Thyroid gland (tissue), 4 donors: Measurements from ENCODE around the gene CFL1. TPM values are rescaled to one million over a fixed set of nuclear protein-coding genes. Genes with fewer than 3 reads are reported as not detected.

Source experiments
- DNase-seq, 2 donors: peaks; one replicate each; pipeline ENCODE4 v3.0.0-alpha.2; 2019
- H3K27ac ChIP-seq, 3 donors: fragments of 200-600 bp; sonication (generic); 1 replicate in 2 of 3; 2 replicates in 1 of 3; pipeline ENCODE4 v1.5.1; 2016 to 2019; ENCODE audit warnings: mild to moderate bottlenecking in 1 of 3, moderate library complexity in 1 of 3
- H3K27me3 ChIP-seq: fragments of 200-600 bp; sonication (generic); one replicate; pipeline ENCODE4 v1.5.1; 2019
- H3K36me3 ChIP-seq, 2 donors: fragments of 200-600 bp; sonication (generic); one replicate each; pipeline ENCODE4 v1.5.1; 2016 to 2019
- H3K4me1 ChIP-seq, 2 donors: fragments of 200-600 bp; sonication (generic); one replicate each; pipeline ENCODE4 v1.5.1; 2017 to 2019
- H3K4me3 ChIP-seq, 3 donors: fragments of 200-600 bp; sonication (generic); replicated peaks in 1 of 3; 1 replicate in 2 of 3; 2 replicates in 1 of 3; pipeline ENCODE4 v1.5.1; 2016; ENCODE audit warnings: mild to moderate bottlenecking in 1 of 3
- H3K9me3 ChIP-seq: fragments of 200-600 bp; sonication (generic); one replicate; pipeline ENCODE4 v1.5.1; 2017
- POLR2A ChIP-seq, 2 donors: fragments of 450-650 bp; IDR thresholded peaks; one replicate each; pipeline ENCODE4 v1.6.1; 2017; ENCODE audit warnings: antibody characterized with exemption in 2 of 2, mild to moderate bottlenecking in 2 of 2, moderate library complexity in 1 of 2
- WGBS, 2 donors: methylation state at CpG; one replicate each; pipeline ENCODE4 v1.1.5; 2017; 5-methylcytosine and 5-hydroxymethylcytosine counted together
- intact Hi-C: fragments of 100-400 bp; cut with DNase I; formaldehyde crosslinking; loops from one replicate; pipeline ENCODE4 v1.15.1; 2023
- total RNA-seq, 4 donors: library from RNA; depleted of rRNA; stranded (reverse); fragments of >200 nt; gene quantifications; one replicate each; pipeline ENCODE4 v1.2.3, GENCODE V29; 2016
- TF ChIP-seq, protein P1 (sequence below), 6 experiments: fragments of 200-600 bp in 3 of 6; fragments of 450-650 bp in 3 of 6; sonication (generic) in 3 of 6; IDR thresholded peaks; one replicate each; pipeline ENCODE4 v1.5.1; 2016 to 2019; ENCODE audit warnings: antibody characterized with exemption in 6 of 6, mild to moderate bottlenecking in 2 of 6, inconsistent platforms in 1 of 6, moderate library complexity in 1 of 6

CFL1 gene
- total RNA-seq, 4 donors from 2014 or later, result 330 to 581 (median 494) TPM

DNA sequence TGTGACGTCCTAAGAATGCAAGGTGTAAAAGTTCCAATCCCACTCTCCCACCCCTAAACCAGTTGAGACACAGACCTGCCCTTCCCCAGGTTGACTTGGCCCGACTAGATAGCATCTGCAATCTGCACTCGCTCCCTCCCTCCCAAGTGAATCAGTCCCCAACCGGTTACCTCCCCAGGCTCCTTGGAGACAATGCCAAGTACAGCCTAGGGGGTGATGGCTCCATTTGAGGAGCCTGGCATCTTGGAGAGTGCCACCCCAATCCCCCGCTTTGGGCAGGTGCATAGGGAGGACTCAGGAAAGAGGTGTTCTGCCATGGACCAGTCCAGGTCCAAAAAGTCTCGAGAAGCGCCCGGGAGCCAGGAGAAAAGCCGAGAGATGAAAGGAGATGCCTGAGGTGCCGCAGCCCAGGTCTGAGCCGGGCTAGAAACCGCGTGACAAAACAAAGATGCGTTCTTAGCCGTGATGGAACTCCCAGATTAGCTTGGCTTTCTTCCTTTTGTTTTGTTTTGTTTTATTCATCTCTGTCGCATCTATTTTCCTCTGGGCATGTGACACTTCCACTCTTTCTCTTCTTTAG lies 42.9 kb downstream of the CFL1 start:
- WGBS, 2 donors, result 87 to 88% methylated on average over 16 of the region's 16 CpGs
- intact Hi-C loops, result loop anchor here (2.0 to 5.0 kb wide), 2 partner anchors 36 to 98 kb away; no protein-coding TSS in a partner anchor
- no peaks in the 10 kb centered on the region for H3K27me3 ChIP-seq

DNA sequence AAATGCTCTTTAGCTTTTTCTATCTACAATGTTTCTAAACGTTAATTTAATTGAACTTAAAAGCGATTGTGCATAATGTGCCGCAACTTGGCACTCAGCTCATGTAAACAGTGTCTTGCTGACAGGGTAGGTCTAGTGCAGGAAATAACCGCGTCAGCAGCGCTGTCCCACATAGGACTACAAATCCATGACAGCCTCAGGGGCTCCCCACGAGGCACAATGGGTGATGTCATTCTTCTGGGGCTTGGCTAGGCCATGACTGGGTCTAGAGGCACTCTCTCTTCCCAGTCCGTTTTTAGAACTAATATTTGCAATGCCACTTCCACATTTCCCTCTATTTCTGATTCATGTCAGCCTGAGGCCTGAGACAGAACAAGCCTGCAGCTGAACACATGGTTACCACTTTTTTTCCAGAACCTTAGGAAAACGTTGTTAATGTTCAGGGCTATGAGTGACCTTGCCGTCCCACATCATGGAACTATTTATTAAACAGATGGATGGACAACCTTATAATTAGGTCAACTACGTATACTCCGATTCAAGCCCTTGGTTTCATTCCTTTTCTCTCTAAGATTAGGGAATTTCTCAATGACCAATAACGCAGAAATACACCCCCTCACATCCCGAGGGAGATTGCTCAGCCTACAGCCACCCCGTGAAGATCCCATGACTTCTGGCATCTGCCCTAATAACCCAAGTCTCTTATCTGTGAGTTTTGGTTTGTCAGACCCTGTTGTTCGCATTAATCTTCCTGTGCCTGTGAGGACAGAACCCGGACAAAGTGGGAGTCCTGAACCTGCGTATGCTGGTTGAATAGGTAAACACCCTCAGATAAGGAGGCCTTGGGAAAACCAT lies 43.6 kb downstream of the CFL1 start:
- H3K4me1 ChIP-seq, result peaks cover 4 to 9% of the 10 kb centered on the region in 2 donors
- no peaks in the 10 kb centered on the region for H3K36me3 ChIP-seq
- no peak for DNase-seq
- WGBS, 2 donors, result 74 to 81% methylated on average over 17 to 18 of the region's 18 CpGs
- H3K4me3 ChIP-seq, result no peak overlapping the region
- intact Hi-C loops, result loop anchor here (2.0 kb wide), 1 partner anchor 36 kb away; no protein-coding TSS in a partner anchor
- TF ChIP-seq POLR2A (IDR thresholded peaks at IDR 0.05), result no peak
- TF ChIP-seq, protein P1, sequence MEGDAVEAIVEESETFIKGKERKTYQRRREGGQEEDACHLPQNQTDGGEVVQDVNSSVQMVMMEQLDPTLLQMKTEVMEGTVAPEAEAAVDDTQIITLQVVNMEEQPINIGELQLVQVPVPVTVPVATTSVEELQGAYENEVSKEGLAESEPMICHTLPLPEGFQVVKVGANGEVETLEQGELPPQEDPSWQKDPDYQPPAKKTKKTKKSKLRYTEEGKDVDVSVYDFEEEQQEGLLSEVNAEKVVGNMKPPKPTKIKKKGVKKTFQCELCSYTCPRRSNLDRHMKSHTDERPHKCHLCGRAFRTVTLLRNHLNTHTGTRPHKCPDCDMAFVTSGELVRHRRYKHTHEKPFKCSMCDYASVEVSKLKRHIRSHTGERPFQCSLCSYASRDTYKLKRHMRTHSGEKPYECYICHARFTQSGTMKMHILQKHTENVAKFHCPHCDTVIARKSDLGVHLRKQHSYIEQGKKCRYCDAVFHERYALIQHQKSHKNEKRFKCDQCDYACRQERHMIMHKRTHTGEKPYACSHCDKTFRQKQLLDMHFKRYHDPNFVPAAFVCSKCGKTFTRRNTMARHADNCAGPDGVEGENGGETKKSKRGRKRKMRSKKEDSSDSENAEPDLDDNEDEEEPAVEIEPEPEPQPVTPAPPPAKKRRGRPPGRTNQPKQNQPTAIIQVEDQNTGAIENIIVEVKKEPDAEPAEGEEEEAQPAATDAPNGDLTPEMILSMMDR (IDR thresholded peaks at IDR 0.05), result no peak
- no peak overlapping the region for H3K27ac ChIP-seq
- H3K27me3 ChIP-seq, result no peaks in the 10 kb centered on the region
- H3K9me3 ChIP-seq, result no peaks in the 10 kb centered on the region

More for the DNA sequence above, 42.9 kb downstream of the CFL1 start:
- no peaks in the 10 kb centered on the region for H3K36me3 ChIP-seq
- no peak overlapping the region for H3K4me3 ChIP-seq
- H3K4me1 ChIP-seq, result peaks cover 4 to 9% of the 10 kb centered on the region in 2 donors
- DNase-seq, result no peak
- TF ChIP-seq, protein P1 (IDR thresholded peaks at IDR 0.05), result no peak
- TF ChIP-seq POLR2A (IDR thresholded peaks at IDR 0.05), result no peak
- no peaks in the 10 kb centered on the region for H3K9me3 ChIP-seq
- no peak overlapping the region for H3K27ac ChIP-seq

DNA sequence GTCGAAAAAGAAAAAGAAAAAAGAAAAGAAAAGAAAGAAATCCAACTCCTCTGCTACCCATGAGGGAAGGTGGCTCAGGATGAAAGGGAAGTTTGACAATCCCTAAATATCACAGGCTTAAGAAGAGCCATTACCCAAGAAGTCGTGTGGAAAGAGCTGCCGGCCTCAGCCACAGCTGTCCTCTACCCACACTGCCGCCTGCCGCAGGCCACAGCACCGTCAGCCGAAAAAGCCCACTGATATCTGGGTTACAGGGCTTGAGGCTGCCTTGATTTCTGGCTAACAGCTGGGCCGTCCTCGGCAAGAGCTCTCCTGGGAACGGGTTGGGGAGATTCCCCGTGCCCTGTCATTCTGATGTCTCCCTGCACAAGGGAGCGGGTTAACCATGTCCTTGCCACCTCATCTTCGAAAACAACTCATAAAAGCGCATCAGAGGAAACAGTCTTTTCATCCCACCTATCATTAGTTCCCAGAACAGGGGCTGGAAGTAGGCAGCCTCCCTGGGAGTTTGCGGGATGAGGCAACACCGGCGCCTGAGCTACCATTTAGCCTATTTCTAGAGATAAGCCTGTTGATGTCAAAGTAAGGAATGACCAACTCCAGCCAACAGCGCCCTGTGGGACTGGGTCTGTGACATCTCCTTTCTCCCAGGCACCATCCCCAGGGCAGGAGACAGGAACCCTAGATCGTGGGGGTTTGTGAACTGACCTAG lies 46.1 kb downstream of the CFL1 start:
- Histone ChIP-seq H3K27ac (no peak overlapping the region), H3K4me1 (peaks cover 2 to 3% of the 10 kb centered on the region in 2 donors), H3K36me3 (no peaks in the 10 kb centered on the region), H3K4me3 (no peak overlapping the region), H3K27me3 (no peaks in the 10 kb centered on the region), H3K9me3 (no peaks in the 10 kb centered on the region)
- WGBS, 2 donors, result 61 to 72% methylated on average over 19 of the region's 19 CpGs
- no peak for TF ChIP-seq POLR2A (IDR thresholded peaks at IDR 0.05)
- TF ChIP-seq, protein P1 (IDR thresholded peaks at IDR 0.05), result no peak
- DNase-seq, result no peak
- intact Hi-C loops, result no loop called here

DNA sequence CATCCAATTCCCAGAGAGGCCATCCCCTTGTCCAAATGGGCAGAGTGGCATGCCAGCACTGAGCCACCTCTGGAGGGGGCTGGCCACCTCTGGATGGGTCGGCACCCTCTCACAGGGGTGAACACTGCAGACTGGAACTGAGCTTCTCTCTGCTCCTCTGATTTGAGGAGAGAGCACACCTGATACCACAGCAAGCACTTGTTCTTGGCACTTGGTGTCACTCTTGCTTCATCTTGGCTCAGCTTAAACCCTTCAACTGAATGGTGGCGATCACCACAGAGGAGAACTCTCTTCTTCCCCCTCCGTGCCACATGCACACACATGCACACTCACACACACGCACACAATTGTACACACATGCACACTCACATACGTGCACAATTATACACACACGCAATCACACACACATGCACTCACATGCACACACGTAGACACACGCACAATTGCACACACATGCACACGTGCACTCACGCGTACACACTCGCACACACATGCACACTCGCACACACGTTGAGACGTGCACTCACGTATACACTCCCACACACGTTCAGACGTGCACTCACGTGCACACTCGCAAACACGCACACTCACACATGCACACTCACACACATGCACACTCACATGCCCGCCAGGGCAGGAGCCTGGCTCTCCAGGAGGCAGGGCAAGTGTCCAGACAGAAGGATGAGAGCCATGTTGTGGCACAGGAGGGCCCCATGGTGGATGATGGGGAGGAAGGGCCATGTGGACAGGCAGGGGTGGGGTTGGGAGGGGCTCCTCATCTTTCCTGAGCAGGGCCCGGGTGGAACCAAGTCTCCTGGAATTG lies 47.7 kb downstream of the CFL1 start:
- DNase-seq, result no peak
- no peak overlapping the region for H3K4me3 ChIP-seq
- intact Hi-C loops, result no loop called here
- 83% methylated on average over 23 of the region's 23 CpGs for WGBS, 2 donors
- no peaks in the 10 kb centered on the region for H3K36me3 ChIP-seq
- no peaks in the 10 kb centered on the region for H3K9me3 ChIP-seq
- H3K27me3 ChIP-seq, result no peaks in the 10 kb centered on the region
- no peaks in the 10 kb centered on the region for H3K4me1 ChIP-seq
- no peak overlapping the region for H3K27ac ChIP-seq
- TF ChIP-seq, protein P1 (IDR thresholded peaks at IDR 0.05), result no peak
- TF ChIP-seq POLR2A (IDR thresholded peaks at IDR 0.05), result no peak
